Astrocyte (in vitro differentiated cells and primary cell): ENCODE data around the gene TBL2. TPM values are rescaled to one million over a fixed set of nuclear protein-coding genes. Genes with fewer than 3 reads are reported as not detected.

Experiments
- DNase-seq: peaks from one replicate; pipeline ENCODE4 v3.0.0-alpha.2; 2010; ENCODE audit warnings: low read depth
- FAIRE-seq: peaks from 2 replicates; lab custom pipeline; 2011; peaks lifted over from hg19 to GRCh38; lab: Jason Lieb, UNC
- H2AFZ ChIP-seq: 2 replicates; pipeline ENCODE4 v1.6.0; 2012; ENCODE audit warnings: low read depth, low read length, inconsistent platforms
- H3K27ac ChIP-seq: 2 replicates; pipeline ENCODE4 v1.5.1; 2011; ENCODE audit warnings: low read depth, low read length, inconsistent platforms
- H3K27me3 ChIP-seq: 2 replicates; pipeline ENCODE4 v1.6.0; 2011; ENCODE audit warnings: low read length, inconsistent platforms; ENCODE audit not compliant: insufficient read depth
- H3K36me3 ChIP-seq: 2 replicates; pipeline ENCODE4 v1.5.1; 2011; ENCODE audit warnings: low read length, inconsistent platforms; ENCODE audit not compliant: insufficient read depth
- H3K4me1 ChIP-seq: 2 replicates; pipeline ENCODE4 v1.5.1; 2011; ENCODE audit warnings: low read length, inconsistent platforms; ENCODE audit not compliant: insufficient read depth
- H3K4me2 ChIP-seq: 2 replicates; pipeline ENCODE4 v1.6.0; 2012; ENCODE audit warnings: low read length, inconsistent platforms
- H3K4me3 ChIP-seq: 2 replicates; pipeline ENCODE4 v1.5.1; 2011; ENCODE audit warnings: low read depth, mild to moderate bottlenecking, low read length, inconsistent platforms; ENCODE audit not compliant: insufficient read depth
- H3K79me2 ChIP-seq: 2 replicates; pipeline ENCODE4 v1.6.0; 2012; ENCODE audit warnings: mild to moderate bottlenecking, low read length, inconsistent platforms; ENCODE audit not compliant: insufficient read depth
- H3K9ac ChIP-seq: 2 replicates; pipeline ENCODE4 v1.6.0; 2012; ENCODE audit warnings: mild to moderate bottlenecking, low read length, inconsistent platforms
- H3K9me3 ChIP-seq: 2 replicates; pipeline ENCODE4 v1.5.1; 2012; ENCODE audit warnings: low read depth, mild to moderate bottlenecking, low read length, inconsistent platforms; ENCODE audit not compliant: insufficient read depth
- H4K20me1 ChIP-seq: 2 replicates; pipeline ENCODE4 v1.6.0; 2012; ENCODE audit warnings: low read length, inconsistent platforms; ENCODE audit not compliant: insufficient read depth
- H3K27ac Mint-ChIP-seq: one replicate; pipeline ENCODE4 v1.8.0; 2021; ENCODE audit warnings: mild to moderate bottlenecking, mixed read lengths; ENCODE audit not compliant: unreplicated experiment
- H3K27me3 Mint-ChIP-seq: one replicate; pipeline ENCODE4 v1.8.0; 2021; ENCODE audit warnings: low read depth, mixed read lengths; ENCODE audit not compliant: unreplicated experiment
- H3K36me3 Mint-ChIP-seq: one replicate; pipeline ENCODE4 v1.8.0; 2021; ENCODE audit warnings: low read depth, mixed read lengths; ENCODE audit not compliant: unreplicated experiment
- H3K4me1 Mint-ChIP-seq: one replicate; pipeline ENCODE4 v1.8.0; 2021; ENCODE audit warnings: low read depth, mixed read lengths; ENCODE audit not compliant: unreplicated experiment
- H3K4me3 Mint-ChIP-seq: one replicate; pipeline ENCODE4 v1.8.0; 2021; ENCODE audit warnings: mild to moderate bottlenecking, moderate library complexity, mixed read lengths; ENCODE audit not compliant: unreplicated experiment
- H3K9me3 Mint-ChIP-seq: one replicate; pipeline ENCODE4 v1.8.0; 2021; ENCODE audit warnings: mild to moderate bottlenecking, mixed read lengths; ENCODE audit not compliant: unreplicated experiment
- EZH2 ChIP-seq: IDR thresholded peaks from 2 replicates; pipeline ENCODE4 v1.6.1; 2012; ENCODE audit warnings: mild to moderate bottlenecking, low read length, inconsistent platforms; ENCODE audit not compliant: insufficient read depth
- total RNA-seq: library from RNA; stranded (reverse); gene quantifications from 2 replicates; pipeline ENCODE4 v1.2.1, GENCODE V29; 2021
- TF ChIP-seq, protein P1 (sequence below): IDR thresholded peaks from 2 replicates; pipeline ENCODE4 v1.5.1; 2011; ENCODE audit warnings: low read depth, mild to moderate bottlenecking, inconsistent platforms, low read length, moderate library complexity; ENCODE audit not compliant: insufficient read depth

TBL2 gene
- total RNA-seq, 1 donor from 2014 or later = 54.8 TPM

DNA sequence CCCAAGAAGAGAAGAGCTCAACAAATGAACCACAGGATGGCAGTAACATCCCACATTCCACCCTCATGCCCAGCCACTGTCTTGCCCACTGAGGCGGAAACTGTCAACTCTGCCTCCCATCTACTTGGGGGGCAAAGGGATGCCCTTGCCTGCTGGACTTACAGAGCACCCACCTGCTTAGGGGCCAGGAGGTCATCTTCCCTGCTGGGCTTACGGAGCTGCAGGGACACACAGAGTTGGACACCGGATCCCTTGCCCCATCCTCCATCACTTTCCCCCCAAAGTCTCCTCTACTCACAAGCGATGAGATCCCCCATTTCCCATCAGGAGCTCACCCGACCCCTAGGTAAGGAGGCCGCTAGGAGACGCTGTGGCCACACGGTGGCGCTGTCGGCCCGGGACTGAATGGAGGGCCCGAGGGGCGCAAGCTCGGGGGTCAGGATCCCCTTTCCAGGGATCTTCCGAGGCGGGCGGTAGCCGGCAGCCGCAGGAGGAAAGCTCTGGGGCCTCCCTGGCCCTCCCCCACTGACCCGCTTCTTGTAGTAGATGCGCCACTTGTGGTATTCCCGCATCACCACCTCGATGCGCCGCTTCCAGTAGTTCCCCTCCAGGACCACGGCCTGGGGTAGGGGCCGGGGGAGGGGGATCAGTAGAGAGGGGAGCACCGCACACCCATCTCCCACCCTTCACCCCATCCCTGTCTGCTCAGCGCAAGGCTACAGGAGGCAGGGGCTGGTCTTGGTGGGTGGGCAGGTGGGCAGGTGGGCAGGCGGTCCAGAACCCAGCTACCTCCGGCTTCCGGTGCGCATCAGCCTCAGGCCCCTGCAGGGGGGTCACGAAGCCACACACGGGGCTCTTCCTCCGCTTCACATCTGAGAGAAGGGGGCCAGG is 28.7 kb upstream of the TBL2 start:
- no peaks in the 10 kb centered on the region for H3K4me1 ChIP-seq
- no peak overlapping the region for H3K9ac ChIP-seq
- H3K9me3 ChIP-seq = no peaks in the 10 kb centered on the region
- H3K27me3 ChIP-seq = no peaks in the 10 kb centered on the region
- Mint-ChIP-seq H3K27me3 (peaks cover 14% of the 10 kb centered on the region), H3K27ac (no peak overlapping the region), H3K4me1 (no peaks in the 10 kb centered on the region), H3K4me3 (no peak overlapping the region), H3K36me3 (no peaks in the 10 kb centered on the region), H3K9me3 (peaks cover 2% of the 10 kb centered on the region)
- DNase-seq = no peak
- H3K4me2 ChIP-seq = peak overlapping the region; percentile 72
- no peaks in the 10 kb centered on the region for H4K20me1 ChIP-seq
- TF ChIP-seq EZH2 = no peak
- TF ChIP-seq, protein P1, sequence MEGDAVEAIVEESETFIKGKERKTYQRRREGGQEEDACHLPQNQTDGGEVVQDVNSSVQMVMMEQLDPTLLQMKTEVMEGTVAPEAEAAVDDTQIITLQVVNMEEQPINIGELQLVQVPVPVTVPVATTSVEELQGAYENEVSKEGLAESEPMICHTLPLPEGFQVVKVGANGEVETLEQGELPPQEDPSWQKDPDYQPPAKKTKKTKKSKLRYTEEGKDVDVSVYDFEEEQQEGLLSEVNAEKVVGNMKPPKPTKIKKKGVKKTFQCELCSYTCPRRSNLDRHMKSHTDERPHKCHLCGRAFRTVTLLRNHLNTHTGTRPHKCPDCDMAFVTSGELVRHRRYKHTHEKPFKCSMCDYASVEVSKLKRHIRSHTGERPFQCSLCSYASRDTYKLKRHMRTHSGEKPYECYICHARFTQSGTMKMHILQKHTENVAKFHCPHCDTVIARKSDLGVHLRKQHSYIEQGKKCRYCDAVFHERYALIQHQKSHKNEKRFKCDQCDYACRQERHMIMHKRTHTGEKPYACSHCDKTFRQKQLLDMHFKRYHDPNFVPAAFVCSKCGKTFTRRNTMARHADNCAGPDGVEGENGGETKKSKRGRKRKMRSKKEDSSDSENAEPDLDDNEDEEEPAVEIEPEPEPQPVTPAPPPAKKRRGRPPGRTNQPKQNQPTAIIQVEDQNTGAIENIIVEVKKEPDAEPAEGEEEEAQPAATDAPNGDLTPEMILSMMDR = peak; percentile 62
- H2AFZ ChIP-seq = peak overlapping the region; percentile 45
- no peaks in the 10 kb centered on the region for H3K79me2 ChIP-seq
- no peak overlapping the region for H3K27ac ChIP-seq
- no peak for FAIRE-seq
- H3K4me3 ChIP-seq = no peak overlapping the region
- no peaks in the 10 kb centered on the region for H3K36me3 ChIP-seq

- no peak for DNase-seq
- no peak overlapping the region for H3K4me3 Mint-ChIP-seq
- no peak for TF ChIP-seq EZH2
Observed at GRCh38 chr7:73605601-73606220, 27.3 kb upstream of the TBL2 start.

DNA sequence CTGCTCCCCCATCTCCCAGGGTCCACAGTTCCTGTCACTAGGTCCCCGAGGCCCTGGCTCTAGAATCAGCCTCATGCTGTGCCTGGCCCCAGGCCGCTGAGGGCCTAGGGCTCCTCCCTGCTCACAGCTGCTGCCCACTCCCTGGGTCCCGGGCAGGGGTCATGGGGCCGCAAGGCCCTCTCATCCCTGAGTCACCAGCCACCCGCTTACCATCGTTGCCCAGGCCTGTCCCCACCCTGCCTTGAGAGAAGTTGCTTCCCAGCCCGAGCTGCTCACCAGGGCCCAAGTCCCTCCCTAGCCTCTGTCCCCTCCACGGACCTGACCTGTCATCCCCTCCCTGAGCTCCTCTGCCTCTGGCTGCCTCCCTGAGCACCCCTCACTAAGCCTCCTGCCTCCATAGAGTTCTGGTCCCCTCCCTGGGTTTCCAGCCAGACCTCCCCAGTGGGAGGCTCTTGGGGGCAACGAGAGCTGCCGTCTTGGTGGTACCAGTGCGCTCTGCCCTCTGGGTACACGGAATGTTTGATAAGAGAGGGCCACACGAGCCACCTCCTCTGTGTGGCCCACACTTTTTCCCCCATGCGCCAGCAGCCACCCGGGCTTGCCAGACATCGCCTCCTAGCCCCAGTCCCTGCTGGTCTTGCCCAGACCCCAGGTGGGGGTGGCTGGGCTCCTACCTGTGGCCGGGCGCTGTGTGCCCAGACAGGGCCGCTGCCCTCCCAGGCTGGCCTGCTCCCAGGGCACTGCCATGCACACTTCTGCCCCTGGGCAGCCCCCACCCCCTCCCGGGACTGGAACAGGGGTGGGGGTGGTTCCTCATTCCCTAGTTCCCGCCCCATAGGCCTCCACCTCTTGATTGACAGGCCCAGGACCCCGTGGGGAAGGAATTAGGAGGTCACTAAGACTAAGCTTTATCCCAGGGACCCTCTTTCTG is 24.6 kb upstream of the TBL2 start:
- Histone ChIP-seq H3K9ac (no peak overlapping the region), H2AFZ (no peak overlapping the region), H3K9me3 (no peaks in the 10 kb centered on the region), H3K4me3 (no peak overlapping the region), H3K4me1 (no peaks in the 10 kb centered on the region), H3K36me3 (no peaks in the 10 kb centered on the region), H4K20me1 (no peaks in the 10 kb centered on the region), H3K27ac (no peak overlapping the region), H3K79me2 (no peaks in the 10 kb centered on the region), H3K27me3 (no peaks in the 10 kb centered on the region), H3K4me2 (no peak overlapping the region)
- Mint-ChIP-seq H3K27me3 (peaks cover 28% of the 10 kb centered on the region), H3K9me3 (no peaks in the 10 kb centered on the region), H3K4me1 (no peaks in the 10 kb centered on the region), H3K4me3 (no peak overlapping the region), H3K27ac (no peak overlapping the region), H3K36me3 (no peaks in the 10 kb centered on the region)
- TF ChIP-seq EZH2 = no peak
- TF ChIP-seq, protein P1 = no peak
- no peak for DNase-seq
- no peak for FAIRE-seq

More at GRCh38 chr7:73605601-73606220, 27.3 kb upstream of the TBL2 start:
- Mint-ChIP-seq H3K27ac (no peak overlapping the region), H3K4me1 (no peaks in the 10 kb centered on the region), H3K9me3 (peaks cover 2% of the 10 kb centered on the region), H3K27me3 (peaks cover 19% of the 10 kb centered on the region), H3K36me3 (no peaks in the 10 kb centered on the region)
- Histone ChIP-seq H4K20me1 (no peaks in the 10 kb centered on the region), H3K9me3 (no peaks in the 10 kb centered on the region), H3K27ac (no peak overlapping the region), H3K27me3 (no peaks in the 10 kb centered on the region), H3K4me2 (no peak overlapping the region), H3K4me3 (no peak overlapping the region), H3K9ac (no peak overlapping the region), H3K4me1 (no peaks in the 10 kb centered on the region), H3K36me3 (no peaks in the 10 kb centered on the region), H2AFZ (no peak overlapping the region), H3K79me2 (no peaks in the 10 kb centered on the region)
- no peak for FAIRE-seq
